Subcutaneous abdominal adipose tissue (tissue), 5 donors: ENCODE measurements around the gene INHA.

Source experiments
- H3K27ac ChIP-seq: one replicate; pipeline ENCODE4 v1.7.0; 2013; ENCODE audit warnings: low read depth, mild to moderate bottlenecking, inconsistent platforms, low read length, moderate library complexity
- H3K27me3 ChIP-seq, 5 donors: one replicate each; pipeline ENCODE4 v1.7.0; 2013; ENCODE audit warnings: low read length in 5 of 5, inconsistent platforms in 1 of 5; ENCODE audit not compliant: control insufficient read depth in 5 of 5, insufficient read depth in 4 of 5
- H3K36me3 ChIP-seq, 5 donors: one replicate each; pipeline ENCODE4 v1.7.0; 2013; ENCODE audit warnings: low read length in 5 of 5; ENCODE audit not compliant: control insufficient read depth in 5 of 5, insufficient read depth in 5 of 5
- H3K4me1 ChIP-seq, 5 donors: one replicate each; pipeline ENCODE4 v1.7.0; 2013; ENCODE audit warnings: low read length in 5 of 5, mild to moderate bottlenecking in 3 of 5, moderate library complexity in 1 of 5; ENCODE audit not compliant: control insufficient read depth in 5 of 5, insufficient read depth in 5 of 5
- H3K4me3 ChIP-seq, 5 donors: one replicate each; pipeline ENCODE4 v1.7.0; 2013; ENCODE audit warnings: low read length in 5 of 5, low read depth in 1 of 5
- H3K9ac ChIP-seq, 5 donors: one replicate each; pipeline ENCODE4 v1.7.0; 2013; ENCODE audit warnings: low read length in 5 of 5, mild to moderate bottlenecking in 4 of 5, moderate library complexity in 3 of 5
- H3K9me3 ChIP-seq, 5 donors: one replicate each; pipeline ENCODE4 v1.7.0; 2013; ENCODE audit warnings: low read length in 5 of 5; ENCODE audit not compliant: control insufficient read depth in 5 of 5
- donor health status: healthy.
- donor health status: healthy.
- donor health status: healthy.
- donor health status: healthy.
- donor health status: healthy.

INHA gene

GRCh38 chr2:219556413-219556812 is 15.7 kb upstream of the INHA start:
- Histone ChIP-seq H3K4me3 (no peak overlapping the region), H3K36me3 (peaks cover 0 to 11% (median 6%) of the 10 kb centered on the region in 5 donors), H3K9me3 (no peaks in the 10 kb centered on the region), H3K9ac (no peak overlapping the region), H3K27me3 (peaks cover 0 to 23% (median 19%) of the 10 kb centered on the region in 5 donors), H3K27ac (no peak overlapping the region), H3K4me1 (peaks cover 0 to 18% (median 16%) of the 10 kb centered on the region in 5 donors)

DNA sequence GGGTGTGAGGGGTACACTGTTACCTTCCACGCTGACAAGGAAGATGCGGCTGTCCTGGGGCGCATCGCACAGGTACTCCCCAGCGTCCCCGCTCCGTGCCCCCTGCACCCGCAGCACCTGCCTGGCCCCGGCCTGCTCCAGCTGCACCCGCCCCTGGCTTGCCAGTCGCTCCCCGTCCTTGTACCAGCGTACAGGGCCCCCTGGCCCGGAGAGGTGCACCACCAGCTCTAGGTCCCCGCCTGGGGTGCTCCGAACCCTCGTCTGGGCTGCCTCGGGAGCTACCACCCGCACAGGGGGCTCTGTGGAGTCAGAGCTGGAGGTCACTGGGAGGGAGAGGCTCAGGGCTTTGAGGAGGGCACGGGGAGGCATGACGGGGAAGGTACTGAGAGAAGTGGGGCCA is 14.8 kb upstream of the INHA start:
- Histone ChIP-seq H3K9me3 (no peaks in the 10 kb centered on the region), H3K27ac (no peak overlapping the region), H3K36me3 (peaks cover 0 to 11% (median 9%) of the 10 kb centered on the region in 5 donors), H3K4me1 (peaks cover 0 to 12% (median 9%) of the 10 kb centered on the region in 5 donors), H3K27me3 (peaks cover 0 to 16% (median 15%) of the 10 kb centered on the region in 5 donors), H3K9ac (no peak overlapping the region), H3K4me3 (no peak overlapping the region)

- Histone ChIP-seq H3K4me3 (no peak overlapping the region), H3K27ac (no peak overlapping the region), H3K4me1 (peaks cover 0 to 4% (median 2%) of the 10 kb centered on the region in 5 donors), H3K9ac (no peak overlapping the region), H3K27me3 (peaks cover 0 to 15% (median 11%) of the 10 kb centered on the region in 5 donors), H3K36me3 (peaks cover 0 to 16% (median 15%) of the 10 kb centered on the region in 5 donors), H3K9me3 (no peaks in the 10 kb centered on the region)
Measured at GRCh38 chr2:219557791-219558785, 14.0 kb upstream of the INHA start.

GRCh38 chr2:219559156-219559915 is 12.8 kb upstream of the INHA start:
- H3K4me1 ChIP-seq = no peaks in the 10 kb centered on the region
- H3K27me3 ChIP-seq = peaks cover 0 to 3% (median 0%) of the 10 kb centered on the region in 5 donors
- no peak overlapping the region for H3K9ac ChIP-seq
- no peak overlapping the region for H3K4me3 ChIP-seq
- peaks cover 0 to 26% (median 20%) of the 10 kb centered on the region in 5 donors for H3K36me3 ChIP-seq
- H3K27ac ChIP-seq = no peak overlapping the region
- H3K9me3 ChIP-seq = no peaks in the 10 kb centered on the region

- no peaks in the 10 kb centered on the region for H3K4me1 ChIP-seq
- no peaks in the 10 kb centered on the region for H3K9me3 ChIP-seq
- no peaks in the 10 kb centered on the region for H3K27me3 ChIP-seq
- peaks cover 0 to 29% (median 21%) of the 10 kb centered on the region in 5 donors for H3K36me3 ChIP-seq
- H3K4me3 ChIP-seq = no peak overlapping the region
- H3K9ac ChIP-seq = no peak overlapping the region
- H3K27ac ChIP-seq = no peak overlapping the region
Measured at GRCh38 chr2:219560037-219560892, 11.8 kb upstream of the INHA start.

DNA sequence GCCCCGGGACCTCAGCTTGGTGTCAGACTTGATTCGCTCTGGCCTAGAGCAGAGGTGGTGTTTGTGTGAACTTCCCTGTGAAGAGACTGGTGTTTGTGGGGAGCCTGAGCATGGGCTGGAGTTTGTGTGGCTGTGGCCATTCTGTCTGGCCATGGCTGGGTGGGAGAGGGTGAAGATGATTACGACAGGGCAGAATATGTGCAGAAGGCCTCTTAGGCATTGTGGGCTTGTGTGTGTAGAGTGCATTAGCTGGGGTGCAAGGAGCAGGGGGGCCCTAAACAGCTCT is 11.3 kb upstream of the INHA start:
- H3K27ac ChIP-seq = no peak overlapping the region
- peaks cover 0 to 31% (median 23%) of the 10 kb centered on the region in 5 donors for H3K36me3 ChIP-seq
- no peaks in the 10 kb centered on the region for H3K27me3 ChIP-seq
- H3K4me3 ChIP-seq = no peak overlapping the region
- H3K9me3 ChIP-seq = no peaks in the 10 kb centered on the region
- no peaks in the 10 kb centered on the region for H3K4me1 ChIP-seq
- H3K9ac ChIP-seq = no peak overlapping the region

GRCh38 chr2:219561179-219562048 is 10.7 kb upstream of the INHA start:
- Histone ChIP-seq H3K4me3 (no peak overlapping the region), H3K36me3 (peaks cover 0 to 33% (median 21%) of the 10 kb centered on the region in 5 donors), H3K27ac (no peak overlapping the region), H3K4me1 (no peaks in the 10 kb centered on the region), H3K9ac (no peak overlapping the region), H3K9me3 (no peaks in the 10 kb centered on the region), H3K27me3 (no peaks in the 10 kb centered on the region)

DNA sequence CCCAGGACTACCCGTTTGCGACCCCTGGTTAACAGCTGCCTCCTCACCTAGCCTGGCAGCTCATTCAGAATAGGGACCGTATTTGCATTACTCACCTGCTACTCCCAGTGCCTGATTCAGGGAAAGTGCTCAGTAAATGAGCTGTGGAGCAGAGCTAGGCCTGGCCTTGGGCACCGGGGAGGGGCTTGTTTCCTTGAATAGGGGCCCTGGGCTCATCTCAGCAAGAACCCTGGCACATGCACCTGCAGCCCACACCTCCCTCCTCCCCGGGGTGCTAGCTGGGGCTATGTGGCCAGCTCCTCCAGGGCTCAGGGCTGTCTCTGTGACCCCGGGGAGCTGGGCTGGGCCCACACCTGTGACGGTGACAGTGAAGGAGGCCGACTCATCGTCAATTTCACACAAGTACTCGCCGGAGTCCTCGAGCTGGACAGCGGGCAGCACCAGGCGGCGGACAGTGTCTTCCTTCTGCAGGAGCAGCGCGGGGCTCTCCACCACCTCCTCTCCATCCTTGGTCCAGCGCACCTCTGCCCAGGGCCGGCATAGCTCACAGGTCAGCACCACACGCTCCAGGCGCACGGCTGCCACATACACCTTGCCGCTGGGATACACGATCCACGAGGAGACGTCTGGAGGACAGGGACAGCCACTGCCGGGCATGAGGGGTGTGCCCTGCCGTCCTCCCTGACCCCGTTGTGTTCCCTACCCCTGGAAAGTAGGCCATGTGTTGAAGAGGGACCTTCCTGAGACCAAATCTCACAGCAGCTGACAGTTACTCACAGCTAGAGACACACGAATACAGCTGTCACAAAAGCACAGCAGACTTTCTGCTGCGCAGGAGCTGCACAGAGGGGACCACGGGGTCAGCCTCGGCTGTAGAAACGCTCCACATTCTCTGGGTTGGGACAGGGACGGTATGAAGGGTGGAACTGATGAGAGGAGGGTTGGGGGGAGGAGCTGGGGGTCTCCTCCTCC is 9.8 kb upstream of the INHA start:
- no peak overlapping the region for H3K4me3 ChIP-seq
- no peak overlapping the region for H3K9ac ChIP-seq
- H3K9me3 ChIP-seq = no peaks in the 10 kb centered on the region
- H3K27me3 ChIP-seq = no peaks in the 10 kb centered on the region
- H3K27ac ChIP-seq = no peak overlapping the region
- no peaks in the 10 kb centered on the region for H3K4me1 ChIP-seq
- peaks cover 0 to 38% (median 25%) of the 10 kb centered on the region in 5 donors for H3K36me3 ChIP-seq
